Measurements from ENCODE around the gene HS6ST1.

Gene HS6ST1

DNA sequence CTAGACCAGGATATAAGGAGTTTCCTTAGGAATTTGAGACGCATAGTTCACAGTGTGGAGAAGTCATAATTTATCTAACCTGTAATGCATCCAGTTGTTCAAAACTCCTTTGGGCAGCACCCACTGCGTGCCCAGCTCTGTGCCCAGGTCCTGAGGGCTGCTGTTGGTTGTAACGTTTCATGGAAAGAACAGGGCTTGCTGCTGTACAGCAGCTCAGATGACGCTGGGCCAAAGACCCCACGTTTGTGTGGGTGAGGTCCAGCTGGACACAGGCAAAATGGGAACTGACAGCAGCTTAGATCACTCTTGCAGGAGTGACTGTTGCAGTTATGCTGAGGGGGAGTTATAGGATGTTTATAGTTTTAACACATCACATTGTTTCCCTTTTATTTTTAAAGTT, 30.0 kb upstream of the HS6ST1 start:
- no peak for DNase-seq (ENCODE audit: low read depth)

DNA sequence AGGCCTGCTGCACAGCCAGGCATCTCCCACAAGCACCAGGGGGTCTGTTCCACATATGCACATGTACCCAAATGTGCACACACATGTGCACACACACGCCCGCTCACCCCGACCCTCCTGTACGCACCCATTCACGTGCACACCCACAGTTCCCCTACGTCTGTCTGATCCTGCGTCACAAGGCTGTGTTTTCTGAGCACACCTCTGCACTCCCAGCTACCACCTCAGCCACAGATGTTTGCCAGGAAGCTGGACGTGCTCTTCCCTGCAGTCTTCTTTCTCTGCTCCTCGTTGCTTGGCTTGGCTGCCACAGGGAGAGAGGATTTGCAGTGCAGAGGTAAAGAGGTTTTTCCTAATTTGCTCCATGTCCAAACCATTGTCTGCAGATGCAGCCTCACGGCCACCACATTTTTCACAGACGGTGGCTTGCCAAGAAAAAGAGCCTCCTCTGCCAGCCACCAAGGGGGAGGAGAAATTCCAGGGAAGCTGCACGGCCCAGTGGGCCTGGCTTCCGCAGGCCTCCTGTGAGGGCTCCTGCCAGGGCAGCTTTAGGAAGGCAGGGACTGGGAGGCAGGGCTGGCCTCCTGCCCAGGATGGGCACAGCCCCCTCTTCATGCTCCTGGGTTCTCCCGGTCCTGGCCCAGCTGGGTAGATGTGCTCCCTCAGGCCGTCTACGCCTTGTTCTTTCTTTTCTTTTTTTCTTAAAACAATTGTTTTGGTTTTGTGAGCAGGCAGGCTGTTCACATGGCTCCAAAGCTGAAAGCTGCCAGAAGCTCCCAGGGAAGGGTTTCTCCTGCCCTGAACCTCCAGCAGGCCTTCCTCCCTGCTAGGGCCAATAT, 29.3 kb upstream of the HS6ST1 start:
- DNase-seq (ENCODE audit: low read depth): no peak

DNA sequence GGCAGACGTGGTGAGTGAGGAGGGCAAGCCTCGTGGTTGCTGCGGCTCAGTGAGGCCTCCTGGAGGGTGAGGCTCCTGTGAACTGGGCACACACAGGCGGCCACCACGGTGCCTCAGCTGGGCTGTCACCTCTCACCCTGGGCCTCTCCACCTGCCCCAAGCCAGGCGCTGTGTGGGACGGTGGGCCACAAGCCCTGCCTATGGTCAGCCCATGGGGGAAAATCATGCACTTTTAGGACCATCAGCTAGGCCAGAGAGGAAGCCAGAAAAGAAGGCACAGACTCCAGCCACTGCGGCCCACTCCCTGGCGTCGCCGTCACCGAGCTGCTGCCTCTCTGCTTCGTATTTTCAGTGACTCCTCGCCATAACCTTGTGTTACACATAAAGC, 28.5 kb upstream of the HS6ST1 start:
- no peak for DNase-seq (ENCODE audit: low read depth)

DNA sequence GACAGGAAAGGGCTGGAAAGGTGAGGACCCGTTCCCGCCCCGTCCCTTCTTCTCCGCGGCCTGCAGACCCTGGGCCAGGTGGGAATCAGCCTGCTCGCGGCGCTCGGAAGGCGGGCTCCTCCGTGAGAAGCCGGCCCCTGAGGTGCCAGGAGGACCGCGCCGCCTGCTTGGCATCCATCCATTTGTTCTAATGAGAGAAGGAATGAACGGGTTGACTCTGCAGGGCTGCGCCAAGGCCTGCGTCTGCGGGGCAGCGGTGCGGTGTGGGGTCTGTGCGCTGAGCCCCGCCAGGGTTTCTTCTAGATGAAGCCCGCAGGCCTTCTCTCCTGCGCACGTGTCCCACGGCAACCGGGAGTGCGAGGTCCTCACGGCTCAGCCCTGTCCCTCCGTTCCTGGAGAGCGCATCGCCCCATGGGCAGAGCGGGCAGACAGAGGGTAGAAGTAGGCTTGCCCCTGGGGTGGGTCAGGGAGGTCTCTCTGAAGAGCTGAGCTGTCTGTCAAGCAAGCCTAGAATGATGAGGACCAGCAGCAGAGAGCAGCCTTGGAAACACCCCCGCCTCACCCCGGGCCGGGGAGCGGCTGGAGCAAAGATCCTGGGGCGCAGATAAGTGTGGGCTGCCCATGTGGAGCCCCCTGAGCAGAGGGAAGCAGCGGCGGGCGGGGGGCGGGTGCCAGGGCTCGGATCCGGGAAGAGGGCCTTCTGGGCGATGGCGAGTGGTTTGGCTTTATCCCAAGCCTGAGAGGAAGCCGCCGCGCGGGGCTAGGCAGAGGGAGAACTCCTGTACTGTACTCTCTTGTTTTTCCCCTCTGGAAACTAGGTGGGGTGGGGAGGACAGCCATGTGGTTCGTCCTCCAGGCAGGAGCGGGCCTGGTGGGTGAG, 27.9 kb upstream of the HS6ST1 start:
- no peak for DNase-seq (ENCODE audit: low read depth)

DNA sequence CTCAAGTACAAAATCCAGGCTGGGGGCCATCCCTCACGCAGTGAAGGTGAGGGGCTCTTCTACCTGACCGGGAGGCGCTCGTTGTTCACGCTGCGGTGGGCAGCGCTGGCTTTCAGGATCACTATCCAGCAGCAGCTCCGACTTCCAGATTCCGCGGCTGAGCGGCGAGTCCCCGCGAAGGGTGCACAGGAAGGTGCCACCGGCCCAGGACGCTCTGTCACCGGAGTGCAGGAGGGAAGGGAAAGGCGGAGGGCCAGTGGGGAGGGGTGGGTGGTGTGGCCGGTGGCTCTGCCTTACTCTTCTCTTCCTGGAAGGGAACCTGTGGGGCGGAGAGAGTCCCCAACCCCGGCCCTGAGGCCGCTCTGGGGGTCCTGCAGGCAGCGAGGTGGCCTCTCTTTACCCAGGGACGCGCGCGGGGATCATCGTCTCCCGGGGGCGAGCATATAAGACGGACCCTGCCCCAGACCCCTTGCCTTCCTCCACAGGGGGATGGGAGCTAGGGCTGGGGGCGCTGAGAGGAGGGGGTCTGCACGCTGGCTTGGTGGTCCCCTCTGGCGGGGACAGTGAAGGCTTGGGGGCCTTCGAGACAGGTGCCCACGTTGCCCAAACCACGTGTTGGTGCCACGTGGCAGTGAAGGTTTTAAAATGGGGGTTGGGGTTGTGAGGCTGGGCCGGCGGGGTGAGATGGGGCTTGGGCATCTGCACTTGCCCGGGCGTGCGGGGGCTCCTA, 26.9 kb upstream of the HS6ST1 start:
- no peak for DNase-seq (ENCODE audit: low read depth)

DNA sequence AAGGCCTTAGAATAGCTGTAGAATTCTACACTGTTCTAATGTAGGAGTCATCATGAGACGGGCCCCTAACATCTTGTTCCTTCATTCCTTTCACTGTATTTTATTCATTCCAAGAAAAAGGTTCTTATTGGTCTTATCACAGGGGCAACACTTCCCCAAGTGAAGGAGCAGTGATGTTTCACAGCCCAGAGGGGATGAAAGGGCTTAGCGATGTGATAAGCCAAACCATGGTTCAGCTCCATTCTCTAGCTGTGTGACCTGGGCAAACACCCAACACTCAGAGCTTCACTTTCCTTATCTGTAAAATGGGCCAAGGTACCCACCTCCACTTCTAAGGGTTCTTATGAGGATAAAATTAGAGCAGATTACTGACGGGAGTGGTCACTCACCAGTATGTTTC, 25.4 kb upstream of the HS6ST1 start:
- DNase-seq (ENCODE audit: low read depth): no peak

DNA sequence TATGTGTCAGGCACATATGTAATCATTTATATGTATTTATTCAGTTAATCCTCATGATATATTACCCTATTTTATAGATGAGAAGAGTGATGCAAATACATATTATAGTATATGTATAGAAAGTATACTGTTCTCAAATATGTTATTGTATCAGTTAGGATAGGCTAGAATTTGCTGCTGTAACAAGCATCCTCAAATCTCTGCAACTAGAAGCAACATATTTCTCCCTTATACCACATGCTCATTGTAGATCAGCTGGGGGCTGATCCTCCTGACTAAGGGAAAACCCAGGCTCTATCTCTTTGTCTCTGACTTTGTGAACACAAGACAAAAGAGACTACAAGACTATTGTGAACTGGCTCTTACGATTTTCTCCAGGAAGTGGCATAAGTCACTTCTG, 24.8 kb upstream of the HS6ST1 start:
- DNase-seq (ENCODE audit: low read depth): no peak

DNA sequence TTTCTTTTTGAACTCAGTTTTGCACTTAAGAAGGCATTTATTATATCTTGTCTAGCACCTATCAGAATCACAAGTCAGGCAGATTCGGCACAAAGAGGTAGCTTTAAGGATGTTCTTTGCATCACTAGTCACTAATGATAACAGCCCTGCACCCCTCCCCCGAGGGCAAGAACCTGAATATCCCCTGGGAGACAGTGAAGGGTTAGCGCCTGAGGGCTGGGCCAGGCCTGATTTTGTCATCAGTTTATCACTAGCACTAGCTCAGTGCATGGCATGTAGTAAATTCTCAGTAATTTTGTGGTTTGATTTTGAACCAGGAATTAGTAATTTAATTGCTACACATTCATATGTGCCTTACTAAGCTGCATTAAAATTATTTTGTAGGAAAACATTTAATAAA, 23.9 kb upstream of the HS6ST1 start:
- no peak for DNase-seq (ENCODE audit: low read depth)

DNA sequence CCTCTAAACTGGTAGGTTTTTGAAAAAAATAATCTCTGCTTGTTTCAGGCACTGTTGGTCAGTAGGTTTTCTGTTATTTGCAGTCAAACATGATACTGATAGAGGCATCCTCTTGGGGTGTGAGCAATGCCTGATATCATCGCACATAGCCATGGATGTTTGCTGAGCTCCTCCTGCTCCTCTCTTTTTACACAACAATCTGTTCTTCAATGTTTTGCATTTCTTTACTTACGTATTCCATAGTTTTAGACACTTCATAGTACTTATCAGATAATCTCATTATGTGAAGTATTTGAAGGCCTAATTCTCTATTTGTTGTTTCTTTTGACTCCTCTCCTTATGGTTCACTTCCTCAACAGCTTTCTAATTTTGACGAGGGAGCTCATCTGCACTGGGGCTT, 23.0 kb upstream of the HS6ST1 start:
- DNase-seq (ENCODE audit: low read depth): no peak

DNA sequence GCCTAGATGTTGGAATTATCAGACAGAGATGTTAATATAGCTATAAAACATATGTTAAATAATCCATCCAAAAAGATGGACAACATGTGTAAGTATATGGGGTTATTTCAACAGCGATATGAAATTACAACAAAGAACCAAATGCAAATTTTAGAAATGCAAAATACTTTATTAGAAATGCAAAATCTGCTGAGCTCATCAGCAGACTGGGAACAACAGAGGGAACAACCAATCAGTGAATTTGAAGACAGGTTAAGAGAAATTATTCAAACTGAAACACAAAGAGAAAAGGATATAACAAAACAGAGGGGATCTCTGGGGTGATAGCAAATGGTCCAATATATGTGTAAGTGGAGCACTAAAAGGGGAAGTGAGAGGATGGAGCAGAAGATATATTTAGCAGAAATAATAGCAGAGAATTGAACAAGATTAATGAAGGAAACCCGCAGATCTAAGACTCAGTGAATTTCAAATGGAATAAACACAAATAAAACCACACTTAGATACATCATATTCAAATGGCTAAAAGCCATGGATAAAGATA, 13.5 kb upstream of the HS6ST1 start:
- no peak for DNase-seq (ENCODE audit: low read depth)

DNA sequence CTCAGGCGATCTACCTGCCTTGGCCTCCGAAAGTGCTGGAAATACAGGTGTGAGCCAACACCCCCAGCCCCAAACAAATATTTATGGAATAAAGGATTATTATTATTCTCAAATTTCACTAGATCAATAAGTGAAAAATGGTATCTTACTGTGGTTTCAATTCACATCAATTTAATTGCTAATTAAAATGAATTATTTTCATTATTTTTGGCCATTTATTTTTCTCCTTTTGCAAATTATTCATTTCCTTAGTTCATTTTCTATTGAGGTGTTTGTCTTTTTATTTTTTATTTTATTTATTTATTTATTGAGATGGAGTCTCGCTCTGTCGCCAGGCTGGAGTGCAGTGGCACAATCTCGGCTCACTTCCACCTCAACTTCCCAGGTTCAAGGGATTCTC, 11.9 kb upstream of the HS6ST1 start:
- no peak for DNase-seq (ENCODE audit: low read depth)

DNA sequence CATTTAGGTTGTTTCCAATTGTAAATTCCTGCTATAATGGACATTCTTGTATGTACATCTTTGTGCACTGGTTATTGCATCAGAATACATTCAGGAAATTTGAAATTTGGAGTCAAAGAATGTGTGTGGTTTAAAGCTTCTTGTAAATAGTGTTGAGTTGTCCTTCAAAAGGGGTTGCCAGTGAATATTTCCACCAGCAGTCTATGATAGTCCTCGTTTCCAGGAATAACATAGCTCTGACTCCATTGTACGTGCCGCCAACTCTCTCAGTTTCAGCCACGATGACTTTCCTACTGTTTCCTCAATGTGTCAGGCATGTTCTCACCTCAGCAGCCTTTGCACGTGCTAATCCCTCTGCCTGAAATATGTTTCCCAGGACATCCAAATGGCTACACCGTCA, 10.9 kb upstream of the HS6ST1 start:
- DNase-seq (ENCODE audit: low read depth): no peak

DNA sequence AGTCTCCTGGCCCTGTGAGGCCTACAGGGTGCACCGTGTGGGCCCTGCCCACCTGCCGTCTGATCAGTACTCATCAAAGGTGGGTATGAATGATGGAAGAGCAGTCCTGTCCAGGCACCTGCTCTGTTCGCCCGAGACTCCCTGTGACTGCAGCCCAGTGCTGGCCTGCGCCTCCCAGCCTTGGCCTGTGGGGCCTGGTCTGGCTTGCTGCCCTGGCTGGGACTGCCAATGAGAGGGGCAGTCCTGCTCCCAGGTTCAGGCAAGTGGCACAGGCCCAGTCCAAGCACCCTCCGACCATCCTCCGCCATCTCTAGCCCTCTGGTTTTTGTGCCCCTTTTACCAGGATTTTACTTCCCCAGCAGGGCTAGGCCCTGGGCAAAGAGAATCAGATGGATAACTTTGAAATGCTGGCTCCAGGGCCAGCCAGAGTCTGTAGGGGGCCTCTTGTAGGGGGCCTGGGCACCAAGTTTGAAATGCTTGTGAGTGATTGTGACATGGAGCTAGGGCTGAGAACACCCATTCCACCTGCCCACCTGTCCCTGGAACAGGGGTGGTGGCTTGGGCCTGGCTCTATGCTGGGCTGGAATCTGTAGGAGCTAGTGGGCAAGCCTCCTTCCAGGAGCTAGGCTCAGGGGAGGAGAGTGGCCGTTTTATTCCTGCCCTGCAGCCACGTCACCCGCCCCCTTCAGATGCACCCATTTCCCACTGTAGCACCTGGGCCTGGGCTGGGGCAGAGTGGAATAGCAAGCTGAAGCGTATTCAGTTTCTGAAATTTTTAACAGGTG, 8.7 kb upstream of the HS6ST1 start:
- DNase-seq (ENCODE audit: low read depth): no peak

DNA sequence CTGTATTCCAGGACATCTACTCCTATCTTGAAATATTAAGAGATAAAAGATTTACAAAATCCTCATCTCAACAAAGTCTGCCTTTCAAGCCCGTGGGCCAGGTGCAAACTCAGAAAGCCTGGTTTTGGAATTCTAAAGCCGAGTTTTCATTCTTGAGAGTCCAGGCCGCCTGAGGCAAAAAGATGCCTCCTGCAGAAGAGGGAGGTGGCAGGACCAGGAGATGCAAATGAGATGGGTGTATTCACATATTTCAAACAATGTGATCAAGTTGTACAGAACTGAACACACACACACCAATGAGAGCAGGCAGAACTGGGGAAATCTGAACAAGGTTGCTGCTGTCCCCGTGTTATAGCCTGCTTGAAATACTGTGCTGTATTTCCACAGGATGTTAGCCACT, 7.7 kb upstream of the HS6ST1 start:
- DNase-seq (ENCODE audit: low read depth): no peak

DNA sequence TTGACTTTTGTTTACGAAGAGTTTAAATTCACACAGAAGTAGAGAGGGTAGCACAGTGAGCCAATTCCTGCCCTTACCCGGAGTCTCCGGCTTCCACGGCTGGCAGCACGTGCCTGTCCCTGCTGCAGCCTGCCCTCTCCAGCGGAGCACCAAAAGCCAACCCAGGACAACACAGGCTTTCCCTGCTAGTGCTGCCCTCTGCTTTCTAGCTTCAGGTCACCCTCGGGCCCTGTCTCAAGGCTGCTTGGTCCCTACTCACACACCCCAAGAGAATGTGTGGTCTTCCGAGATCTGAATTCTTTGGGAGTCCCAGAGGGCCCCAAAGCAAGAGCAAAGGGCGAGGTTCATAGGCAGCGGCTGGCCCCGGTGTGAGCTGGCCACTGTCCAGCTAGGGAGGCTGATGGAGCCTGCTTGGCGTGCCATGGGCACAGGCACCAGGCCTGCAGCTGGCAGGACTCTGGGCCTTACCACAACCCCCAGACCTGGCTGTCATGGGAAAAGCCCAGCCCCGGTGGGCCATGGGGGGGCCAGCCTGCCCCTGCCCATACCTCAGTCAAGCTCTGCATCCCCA, 7.0 kb upstream of the HS6ST1 start:
- no peak for DNase-seq (ENCODE audit: low read depth)

DNA sequence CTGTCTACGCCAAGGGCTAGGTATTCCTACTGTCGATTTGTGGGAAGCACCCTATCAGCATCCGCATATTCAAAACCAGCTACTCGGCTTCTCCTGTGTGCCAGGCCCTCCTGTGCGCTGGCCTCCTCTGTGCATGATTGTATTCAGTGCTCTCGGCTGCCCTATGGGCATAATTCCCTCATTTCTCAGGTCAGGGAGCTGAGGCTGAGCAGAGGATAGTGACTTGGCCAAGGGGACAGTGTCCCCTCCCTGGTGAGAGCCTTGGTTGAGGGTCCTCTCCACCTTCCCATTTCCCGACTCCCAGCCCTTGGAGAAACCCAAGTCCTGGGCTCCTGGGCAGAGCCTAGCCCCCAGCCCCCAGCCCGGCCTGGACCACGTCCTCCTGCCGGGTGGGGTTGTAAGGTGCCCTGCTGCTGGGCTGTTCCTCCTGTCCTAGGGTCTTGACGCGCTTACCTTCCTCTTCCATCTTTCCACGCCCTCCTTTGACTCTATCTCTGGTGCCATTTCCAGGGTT, 6.3 kb upstream of the HS6ST1 start:
- no peak for DNase-seq (ENCODE audit: low read depth)

DNA sequence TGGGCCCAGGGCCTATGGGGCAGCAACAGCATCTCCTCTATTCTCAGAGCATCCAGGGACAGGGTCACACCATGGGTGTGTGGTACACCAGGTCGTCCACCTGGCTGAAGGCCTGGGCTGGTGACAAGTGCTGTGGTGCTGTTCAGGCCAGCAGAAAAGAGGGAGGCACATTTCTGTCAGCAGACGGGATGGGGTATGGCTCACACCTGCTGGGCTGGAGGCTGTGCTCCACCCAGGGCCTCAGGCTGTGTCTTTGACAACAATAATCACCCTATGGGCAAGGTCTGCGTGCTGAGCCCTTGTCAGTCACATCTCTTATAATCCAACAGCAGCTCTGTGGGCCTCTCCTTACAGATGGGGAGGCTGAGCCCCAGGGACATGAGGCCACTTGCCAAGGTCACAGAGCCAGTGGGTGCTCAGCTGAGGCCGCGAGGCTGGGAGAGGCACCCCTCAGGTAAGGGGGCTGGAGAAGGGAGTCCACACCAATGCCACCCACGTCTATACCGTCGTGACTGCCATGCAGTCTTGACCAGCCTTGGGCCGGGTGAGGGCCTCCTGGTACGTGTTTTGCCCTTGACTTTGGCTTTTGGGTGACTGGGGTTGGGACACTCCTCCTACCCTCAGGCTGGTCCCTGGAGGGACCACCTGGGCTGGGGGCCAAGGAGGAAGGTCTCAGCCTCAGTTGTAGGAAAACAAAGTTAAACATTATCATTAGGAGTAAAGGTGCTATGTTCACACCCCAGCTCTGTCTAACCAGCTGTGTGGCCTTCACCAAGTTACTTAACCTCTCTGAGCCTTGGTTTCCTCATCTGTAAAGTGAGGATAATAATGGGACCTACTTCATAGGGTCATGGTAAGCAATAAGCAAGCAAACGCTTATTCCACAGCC, 5.6 kb upstream of the HS6ST1 start:
- no peak for DNase-seq (ENCODE audit: low read depth)

DNA sequence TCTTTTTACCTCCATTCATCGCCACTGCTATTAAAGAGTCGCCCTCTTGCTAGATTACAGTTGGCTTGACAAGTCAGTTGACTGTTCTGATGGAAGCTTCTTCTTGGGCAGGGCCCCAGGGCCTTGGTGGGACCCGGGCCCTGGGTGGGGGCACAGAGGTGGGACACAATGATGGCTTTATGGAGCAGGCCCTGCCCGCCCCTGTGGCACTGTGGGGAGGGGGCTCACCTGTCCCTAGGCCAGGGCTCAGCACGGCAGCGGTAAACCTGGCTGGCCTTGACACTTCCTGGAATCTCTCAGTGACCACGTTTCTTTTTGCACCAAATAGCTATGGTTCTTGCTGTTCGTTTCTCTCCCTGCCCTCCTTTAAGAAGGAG, 4.9 kb upstream of the HS6ST1 start:
- DNase-seq (ENCODE audit: low read depth): no peak

DNA sequence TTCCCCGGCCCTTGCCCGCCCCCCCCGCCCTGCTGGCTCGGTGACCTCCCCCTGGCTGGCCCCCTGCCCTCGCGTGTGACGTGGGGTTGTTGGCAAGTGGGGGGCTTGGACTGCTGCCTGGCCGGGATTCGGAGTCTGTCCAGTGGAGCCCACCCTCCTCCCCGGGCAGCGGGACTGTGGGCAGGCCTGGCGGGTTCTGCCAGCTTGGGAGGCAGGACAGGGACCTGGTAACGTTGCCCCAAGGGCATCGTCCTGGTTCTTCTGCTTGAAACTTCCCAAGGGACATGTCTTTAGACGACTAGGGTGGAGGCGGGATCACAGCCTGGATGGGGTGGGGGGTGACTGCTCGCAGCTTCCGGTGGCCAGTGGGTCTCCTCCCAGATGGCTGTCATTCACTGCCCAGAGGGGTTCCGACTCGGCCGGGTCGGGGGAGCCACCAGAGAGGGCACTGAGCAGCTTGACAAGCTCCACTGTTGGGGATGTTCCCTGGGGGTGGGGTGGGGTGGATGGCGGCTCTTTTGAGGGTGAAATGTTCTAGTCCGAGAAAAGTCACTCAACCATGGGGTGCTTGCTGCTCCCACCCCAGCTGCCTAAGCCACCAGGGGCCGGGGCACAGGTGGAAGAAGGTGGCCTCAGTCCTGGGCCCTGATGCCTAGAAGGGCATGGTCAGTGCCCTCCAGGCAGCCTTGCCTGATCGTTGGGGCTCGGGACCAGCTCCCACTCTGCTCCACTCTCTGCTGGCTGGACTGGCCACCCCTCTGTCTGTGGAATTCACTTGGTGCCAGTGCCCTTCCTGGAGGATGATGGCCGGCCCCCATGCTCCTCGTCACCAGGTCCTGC, 4.3 kb upstream of the HS6ST1 start:
- no peak for DNase-seq (ENCODE audit: low read depth)

Data from activated T-cell treated with anti-CD3 and anti-CD28 coated beads for 1 hour (primary cell).